GM11168 (cell line): Measurements from ENCODE around the gene GRID1.
"Not testable (repeated sequence)": the region's sequence is repeated elsewhere in the genome, so short reads cannot be mapped to it uniquely, and the experiment has no call there.

ENCODE experiments used
- in situ Hi-C: fragments of 300-500 bp; cut with MboI; formaldehyde crosslinking; loops from one replicate; pipeline ENCODE4 v1.12.0; 2022; ENCODE audit warnings: low sequenced_read_pairs; ENCODE audit not compliant: unreplicated experiment

Gene GRID1

GRCh38 chr10:86180861-86181260 lies 185.7 kb downstream of the GRID1 start:
- in situ Hi-C loops: no loop called here

GRCh38 chr10:86179961-86180360 lies 186.6 kb downstream of the GRID1 start:
- in situ Hi-C loops: no loop called here

- in situ Hi-C loops: no loop called here
Observed at GRCh38 chr10:86179153-86179524, 187.5 kb downstream of the GRID1 start.

GRCh38 chr10:86178401-86179152 lies 188.0 kb downstream of the GRID1 start:
- in situ Hi-C loops: no loop called here

DNA sequence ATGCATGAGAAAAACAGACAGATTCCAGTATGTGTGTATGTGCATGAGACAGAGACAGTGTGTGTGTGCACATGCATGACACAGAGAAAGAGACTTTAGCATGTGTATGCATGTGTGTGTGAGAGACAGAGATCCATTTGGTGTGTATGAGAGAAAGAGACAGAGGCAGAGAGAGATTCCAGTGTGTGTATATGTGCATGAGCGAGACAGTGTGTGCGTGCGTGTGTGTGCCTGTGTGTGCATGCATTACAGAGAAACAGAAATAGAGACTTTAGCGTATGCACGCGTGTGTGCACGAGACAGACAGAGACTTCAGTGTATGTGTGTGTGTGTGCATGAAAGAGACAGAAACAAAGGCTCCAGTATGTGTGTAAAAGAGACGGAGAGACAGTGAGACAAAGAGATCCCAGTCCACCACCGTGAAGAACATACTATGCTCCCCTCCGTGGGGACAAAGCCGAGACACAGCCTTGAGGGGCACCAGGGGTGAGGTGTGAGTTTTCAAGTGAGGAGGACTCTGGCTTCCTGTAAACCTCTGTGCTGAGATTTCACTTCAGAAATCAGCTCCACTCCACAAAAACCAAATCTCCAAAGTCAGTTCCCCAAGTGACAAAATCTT lies 188.9 kb downstream of the GRID1 start:
- in situ Hi-C loops: no loop called here

GRCh38 chr10:86176850-86177536 lies 189.6 kb downstream of the GRID1 start:
- in situ Hi-C loops: no loop called here

DNA sequence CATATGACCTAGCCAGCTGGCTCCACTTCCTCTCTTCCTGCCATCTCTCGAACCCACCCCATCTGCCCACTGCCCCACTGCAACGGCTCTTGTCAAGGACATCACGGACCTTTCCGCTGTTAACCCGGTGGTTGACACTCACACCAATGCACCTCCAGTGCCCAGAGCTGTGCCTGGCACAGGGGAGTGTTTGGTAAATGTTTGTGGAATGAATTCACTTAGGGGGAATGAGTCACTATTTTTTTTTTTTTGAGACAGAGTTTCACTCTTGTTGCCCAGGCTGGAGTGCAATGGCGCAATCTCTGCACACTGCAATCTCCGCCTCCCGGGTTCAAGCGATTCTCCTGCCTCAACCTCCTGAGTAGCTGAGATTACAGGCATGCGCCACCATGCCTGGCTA lies 191.1 kb downstream of the GRID1 start:
- in situ Hi-C loops: not testable (repeated sequence)

DNA sequence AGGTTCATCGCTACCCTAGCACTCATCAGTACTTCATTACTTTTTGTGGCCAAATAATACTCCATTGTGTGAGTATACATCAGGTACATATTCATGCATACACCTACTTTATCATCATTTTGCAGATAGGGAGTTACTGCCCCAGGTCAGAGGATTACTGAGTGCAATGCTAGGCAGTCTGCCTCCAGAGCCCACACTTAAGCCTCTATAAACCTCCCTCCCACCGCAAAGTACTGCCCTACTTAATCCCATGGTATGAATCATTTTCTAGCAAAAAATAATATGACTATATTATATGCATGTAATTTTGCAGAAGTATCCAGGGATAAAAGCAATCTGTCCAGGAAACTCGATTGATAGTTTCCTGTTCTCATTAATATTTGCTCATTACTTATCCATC lies 194.3 kb downstream of the GRID1 start:
- in situ Hi-C loops: no loop called here

GRCh38 chr10:86170255-86171108 lies 196.1 kb downstream of the GRID1 start:
- in situ Hi-C loops: no loop called here

- in situ Hi-C loops: no loop called here
Observed at GRCh38 chr10:86169506-86170254, 196.9 kb downstream of the GRID1 start.

DNA sequence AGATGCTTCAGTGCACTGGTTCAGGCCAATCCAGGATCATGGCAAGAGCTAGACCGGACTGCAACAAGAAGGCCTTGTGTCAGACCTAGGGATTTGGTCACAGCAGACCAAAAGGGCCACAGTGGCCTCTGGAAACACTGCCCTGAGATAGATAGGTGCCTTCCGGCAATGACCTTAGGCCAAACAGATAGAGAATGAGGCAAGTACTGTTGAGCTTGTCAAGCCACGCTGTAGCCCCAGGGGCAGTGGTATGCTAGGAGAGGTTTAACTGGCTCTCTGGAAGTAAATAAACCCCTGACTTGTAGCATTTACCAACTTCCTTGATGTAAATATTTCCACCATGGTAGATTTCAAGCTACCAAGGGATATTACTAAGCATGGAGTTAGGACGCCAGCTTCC lies 197.5 kb downstream of the GRID1 start:
- in situ Hi-C loops: no loop called here

GRCh38 chr10:86168256-86168655 lies 198.3 kb downstream of the GRID1 start:
- in situ Hi-C loops: no loop called here

DNA sequence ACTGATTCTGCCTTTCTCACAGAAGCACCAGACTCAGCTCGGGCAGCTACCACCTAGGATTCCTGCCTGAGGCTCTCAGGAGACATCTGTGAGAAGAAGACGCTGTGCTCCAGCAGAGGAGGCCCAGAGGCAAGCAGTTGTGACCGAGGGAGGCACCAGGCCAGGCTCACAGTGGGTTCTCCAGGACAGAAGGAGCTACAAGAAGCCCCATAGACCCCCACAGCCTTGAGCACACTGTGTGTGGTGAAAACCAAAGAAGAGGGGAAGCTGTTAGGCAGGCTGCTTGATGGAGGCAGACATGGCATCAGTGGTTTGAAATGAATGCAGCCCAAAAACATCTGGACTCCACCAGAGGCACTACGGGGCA lies 198.8 kb downstream of the GRID1 start:
- in situ Hi-C loops: no loop called here

DNA sequence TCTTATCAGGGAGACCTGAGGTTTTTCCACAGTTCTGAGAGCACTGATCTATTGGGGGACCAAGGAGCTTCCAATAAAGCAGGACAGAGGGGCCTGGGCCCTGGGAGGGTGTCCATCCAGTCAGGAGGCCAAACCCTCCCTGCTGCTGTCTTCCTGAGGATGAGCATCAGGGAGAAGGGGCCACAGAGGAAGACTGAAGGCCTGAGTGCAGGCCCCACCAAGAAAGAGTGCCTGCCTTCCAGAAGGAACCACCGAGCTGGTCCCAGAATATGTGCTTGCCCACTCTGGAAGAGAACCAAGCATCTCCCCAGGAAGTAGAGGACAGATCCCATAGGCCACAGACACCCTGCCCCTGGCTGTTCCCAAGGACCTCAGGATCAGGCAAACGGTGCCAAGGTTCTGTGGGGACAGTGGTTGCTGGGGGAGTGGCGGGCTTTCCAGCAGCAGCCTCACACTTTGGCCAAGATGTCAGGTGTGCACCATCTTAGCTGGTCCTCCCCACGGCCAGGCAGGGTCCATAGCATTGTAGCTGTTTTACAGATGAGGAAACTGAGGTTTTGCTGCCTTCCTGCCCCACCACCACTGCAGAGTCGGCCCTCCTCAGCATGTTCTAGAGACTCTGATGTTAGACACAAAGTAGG lies 199.4 kb downstream of the GRID1 start:
- in situ Hi-C loops: no loop called here

- in situ Hi-C loops: no loop called here
Observed at GRCh38 chr10:86165666-86166065, 200.9 kb downstream of the GRID1 start.

DNA sequence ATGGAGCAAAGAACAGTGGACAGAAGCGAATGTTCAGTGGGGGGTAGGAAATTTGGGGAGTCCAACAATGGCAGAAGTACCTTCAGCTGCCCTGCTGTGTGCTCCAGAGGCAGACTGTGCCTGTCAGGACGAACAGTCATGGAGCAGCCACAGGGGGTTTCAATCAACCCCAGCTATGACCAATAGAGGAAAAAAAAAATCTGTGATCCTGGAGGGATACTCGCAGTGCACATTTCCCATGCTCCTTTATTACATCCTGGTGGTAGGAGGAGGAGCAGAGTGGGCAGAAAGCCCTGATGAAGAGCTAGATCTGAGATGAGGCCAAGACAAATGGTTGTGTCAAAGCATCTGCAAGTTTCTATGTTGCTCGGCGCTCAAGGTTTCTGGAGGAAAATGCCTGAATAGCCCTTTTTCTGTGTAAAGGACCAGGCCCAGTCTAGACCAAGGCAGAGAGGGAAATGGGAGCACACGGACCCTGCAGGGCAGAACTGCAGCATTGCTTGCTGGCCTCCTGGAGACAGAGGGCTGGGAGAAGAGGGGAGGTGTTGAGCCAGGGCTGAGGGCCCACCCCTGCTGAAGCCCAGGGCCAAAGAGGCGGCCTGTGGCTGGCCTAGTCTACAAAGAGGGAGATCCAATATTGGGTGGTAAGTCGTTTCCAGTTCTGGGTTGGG lies 201.5 kb downstream of the GRID1 start:
- in situ Hi-C loops: no loop called here

GRCh38 chr10:86164174-86164774 lies 202.3 kb downstream of the GRID1 start:
- in situ Hi-C loops: no loop called here

DNA sequence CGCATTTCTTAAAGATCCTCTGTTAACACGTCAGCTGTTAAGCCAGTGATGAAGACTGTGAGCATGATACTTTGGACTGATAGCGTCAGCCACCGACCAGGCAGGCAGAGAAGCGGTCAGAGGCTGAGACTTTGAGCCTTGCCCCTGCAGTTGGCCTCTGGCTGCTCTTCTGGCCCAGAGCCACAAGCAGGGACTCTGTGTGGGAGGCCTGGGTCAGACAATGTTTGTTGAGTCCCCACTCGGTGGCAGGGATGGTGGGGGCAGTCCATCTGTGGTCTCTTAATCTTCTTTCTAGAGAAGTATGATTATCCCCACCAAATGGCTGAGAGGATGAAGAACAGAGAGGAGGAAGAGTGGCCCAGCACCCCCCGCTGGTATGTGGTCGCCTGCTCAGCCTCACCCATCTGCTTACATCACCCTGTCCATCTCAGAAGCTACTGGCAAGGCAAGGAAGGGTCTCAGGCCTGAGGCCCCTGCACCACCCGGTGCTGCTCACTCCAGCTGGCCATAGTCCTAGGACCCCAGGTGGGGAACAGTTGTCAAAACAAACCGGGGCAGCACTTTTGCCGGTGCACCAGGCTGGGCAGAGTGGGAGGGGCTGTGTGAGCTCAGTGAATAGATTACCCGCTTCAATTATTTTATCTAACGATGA lies 202.9 kb downstream of the GRID1 start:
- in situ Hi-C loops: no loop called here
